ENCODE measurements around the gene TICAM1.
"Not testable (repeated sequence)": the region's sequence is repeated elsewhere in the genome, so short reads cannot be mapped to it uniquely, and the experiment has no call there.

TICAM1 gene

GRCh38 chr19:4803736-4804695, 27.5 kb downstream of the TICAM1 start:
- DNase-seq = peak; percentile 25 to 40

DNA sequence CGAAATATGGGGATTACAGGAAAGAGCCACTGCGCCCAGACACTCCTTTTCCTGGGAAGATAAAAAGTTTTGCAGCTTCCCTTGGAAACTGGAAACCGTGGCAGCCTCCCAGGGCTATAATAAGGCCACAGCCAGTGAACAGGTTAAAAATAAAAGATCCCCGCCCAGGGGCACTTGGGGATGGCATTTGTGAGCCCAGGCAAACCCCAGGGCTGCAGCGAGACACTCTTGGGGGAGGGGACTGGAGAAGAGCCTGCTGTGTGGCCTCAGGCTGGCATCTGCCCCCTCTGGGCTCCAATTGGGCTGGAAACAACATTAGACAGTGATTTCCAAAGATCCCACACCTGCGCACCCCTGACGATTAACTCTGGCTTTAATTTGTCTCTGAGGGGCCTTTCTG, 28.8 kb downstream of the TICAM1 start:
- no peak for DNase-seq

GRCh38 chr19:4801085-4801619, 30.4 kb downstream of the TICAM1 start:
- DNase-seq = no peak

DNA sequence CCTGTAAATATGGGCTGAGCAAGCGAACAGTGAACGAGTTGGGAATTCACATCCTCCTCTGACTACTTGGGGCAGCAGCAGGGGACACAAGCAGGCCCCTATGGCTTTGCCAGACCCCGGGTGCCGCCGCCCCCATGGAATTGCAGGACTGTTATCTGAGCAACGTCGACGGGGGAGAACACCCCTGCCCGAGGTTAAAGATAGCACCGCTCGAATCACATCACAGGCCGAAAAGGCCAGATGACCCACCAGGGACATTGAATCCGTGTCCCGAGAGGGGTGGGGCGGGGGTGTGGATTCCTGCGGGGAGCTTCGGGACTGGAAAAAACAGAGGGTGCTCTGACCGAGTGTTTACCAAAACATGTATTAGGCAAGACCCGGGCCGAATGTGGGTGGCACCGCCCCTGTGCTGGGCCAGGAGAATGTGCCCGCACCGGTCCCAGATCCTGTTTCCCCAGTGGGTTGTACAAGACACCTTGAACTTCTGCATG, 30.9 kb downstream of the TICAM1 start:
- DNase-seq = no peak

DNA sequence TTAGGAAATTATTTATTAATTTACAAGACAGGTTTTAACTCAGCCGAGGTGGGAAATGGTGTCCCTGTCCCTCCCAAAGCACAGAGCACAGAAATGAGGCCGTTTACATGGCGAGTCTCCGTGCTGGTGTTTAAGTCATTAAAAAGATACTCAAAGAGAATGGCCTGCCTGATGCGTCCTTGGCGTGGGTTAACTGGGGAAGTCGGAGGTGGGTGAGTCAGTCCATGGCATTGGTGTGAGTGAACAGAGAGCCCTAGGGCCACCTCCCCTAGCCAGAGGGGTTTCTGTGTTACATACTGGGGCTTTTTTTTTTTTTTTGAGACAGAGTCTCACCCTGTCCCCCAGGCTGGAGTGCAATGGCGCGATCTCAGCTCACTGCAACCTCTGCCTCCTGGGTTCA, 36.1 kb downstream of the TICAM1 start:
- no peak for DNase-seq

- DNase-seq = no peak
Measured at GRCh38 chr19:4794971-4795370, 36.5 kb downstream of the TICAM1 start.

- not testable (repeated sequence) for DNase-seq
Measured at GRCh38 chr19:4793278-4793677, 38.2 kb downstream of the TICAM1 start.

- DNase-seq = not testable (repeated sequence)
Measured at GRCh38 chr19:4792866-4793195, 38.7 kb downstream of the TICAM1 start.

DNA sequence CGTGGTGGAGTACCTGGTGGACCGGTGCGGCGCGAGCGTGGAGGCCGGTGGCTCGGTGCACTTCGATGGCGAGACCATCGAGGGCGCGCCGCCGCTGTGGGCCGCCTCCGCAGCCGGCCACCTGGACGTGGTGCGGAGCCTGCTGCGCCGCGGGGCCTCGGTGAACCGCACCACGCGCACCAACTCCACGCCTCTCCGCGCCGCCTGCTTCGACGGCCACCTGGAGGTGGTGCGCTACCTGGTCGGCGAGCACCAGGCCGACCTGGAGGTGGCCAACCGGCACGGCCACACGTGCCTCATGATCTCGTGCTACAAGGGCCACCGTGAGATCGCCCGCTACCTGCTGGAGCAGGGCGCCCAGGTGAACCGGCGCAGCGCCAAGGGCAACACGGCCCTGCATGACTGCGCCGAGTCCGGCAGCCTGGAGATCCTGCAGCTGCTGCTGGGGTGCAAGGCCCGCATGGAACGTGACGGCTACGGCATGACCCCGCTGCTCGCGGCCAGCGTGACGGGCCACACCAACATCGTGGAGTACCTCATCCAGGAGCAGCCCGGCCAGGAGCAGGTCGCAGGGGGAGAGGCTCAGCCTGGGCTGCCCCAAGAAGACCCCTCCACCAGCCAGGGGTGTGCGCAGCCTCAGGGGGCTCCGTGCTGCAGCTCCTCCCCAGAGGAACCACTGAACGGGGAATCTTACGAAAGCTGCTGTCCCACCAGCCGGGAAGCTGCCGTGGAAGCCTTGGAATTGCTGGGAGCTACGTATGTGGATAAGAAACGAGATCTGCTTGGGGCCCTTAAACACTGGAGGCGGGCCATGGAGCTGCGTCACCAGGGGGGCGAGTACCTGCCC, 39.3 kb downstream of the TICAM1 start:
- DNase-seq = not testable (repeated sequence)

GRCh38 chr19:4791183-4792018, 40.1 kb downstream of the TICAM1 start, which contains the start of gene FEM1A:
TSS of gene FEM1A (plus strand) at chr19:4791734. CDS start at chr19:4791855, 121 bp downstream.
- peak; percentile 99 for DNase-seq

DNA sequence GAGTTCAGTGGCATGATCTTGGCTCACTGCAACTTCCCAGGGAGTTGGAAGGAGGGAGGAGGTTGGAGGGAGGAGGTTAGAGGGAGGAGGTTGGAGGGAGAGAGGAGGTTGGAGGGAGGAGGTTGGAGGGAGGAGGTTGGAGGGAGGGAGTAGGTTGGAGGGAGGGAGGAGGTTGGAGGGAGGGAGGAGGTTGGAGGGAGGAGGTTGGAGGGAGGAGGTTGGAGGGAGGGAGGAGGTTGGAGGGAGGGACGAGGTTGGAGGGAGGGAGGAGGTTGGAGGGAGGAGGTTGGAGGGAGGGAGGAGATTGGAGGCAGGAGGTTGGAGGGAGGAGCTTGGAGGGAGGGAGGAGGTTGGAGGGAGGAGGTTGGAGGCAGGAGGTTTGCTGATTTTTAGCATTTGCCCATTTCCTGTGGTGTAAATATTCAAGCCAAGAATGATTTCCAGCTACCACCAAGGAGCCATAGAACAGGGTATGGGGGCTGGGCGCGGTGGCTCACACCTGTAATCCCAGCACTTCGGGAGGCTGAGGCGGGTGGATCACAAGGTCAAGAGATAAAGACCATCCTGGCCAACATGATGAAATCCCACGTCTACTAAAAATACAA, 45.0 kb downstream of the TICAM1 start:
- DNase-seq = not testable (repeated sequence)

DNA sequence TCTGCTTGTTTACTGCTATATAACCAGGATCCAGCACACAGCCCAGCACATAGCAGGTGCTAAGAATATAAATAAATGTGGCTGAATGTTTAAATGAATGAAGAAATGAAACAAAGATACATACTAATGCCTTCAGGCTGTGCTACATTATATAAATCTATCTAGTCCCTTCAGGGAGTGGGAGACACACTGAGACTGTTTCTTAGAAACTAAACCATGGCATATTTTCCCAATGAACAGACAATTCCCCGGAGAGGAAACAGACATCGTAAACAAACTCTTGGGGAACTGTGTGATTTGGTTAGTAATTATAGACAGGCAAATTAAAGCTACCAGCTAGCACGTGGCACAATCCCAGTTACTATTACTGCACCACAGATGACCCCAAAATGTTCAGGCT, 49.7 kb downstream of the TICAM1 start:
- DNase-seq = no peak

- DNase-seq = no peak
Measured at GRCh38 chr19:4780860-4781259, 50.7 kb downstream of the TICAM1 start.

DNA sequence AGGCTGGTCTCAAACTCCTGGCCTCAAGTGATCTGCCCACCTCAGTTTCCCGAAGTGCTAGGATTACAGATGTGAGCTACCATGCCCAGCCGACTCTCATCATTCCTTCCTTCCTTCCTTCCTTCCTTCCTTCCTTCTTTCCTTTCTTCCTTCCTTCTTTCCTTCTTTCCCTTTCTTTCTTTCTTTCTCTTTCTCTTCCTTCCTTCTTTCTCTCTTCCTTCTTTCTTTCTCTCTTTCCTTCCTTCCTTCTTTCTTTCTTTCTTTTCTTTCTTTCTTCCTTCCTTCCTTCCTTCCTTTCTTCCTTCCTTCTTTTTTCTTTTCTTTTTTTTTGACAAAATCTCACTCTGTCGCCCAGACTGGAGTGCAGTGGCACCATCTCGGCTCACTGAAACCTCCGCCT, 53.4 kb downstream of the TICAM1 start:
- DNase-seq = not testable (repeated sequence)

DNA sequence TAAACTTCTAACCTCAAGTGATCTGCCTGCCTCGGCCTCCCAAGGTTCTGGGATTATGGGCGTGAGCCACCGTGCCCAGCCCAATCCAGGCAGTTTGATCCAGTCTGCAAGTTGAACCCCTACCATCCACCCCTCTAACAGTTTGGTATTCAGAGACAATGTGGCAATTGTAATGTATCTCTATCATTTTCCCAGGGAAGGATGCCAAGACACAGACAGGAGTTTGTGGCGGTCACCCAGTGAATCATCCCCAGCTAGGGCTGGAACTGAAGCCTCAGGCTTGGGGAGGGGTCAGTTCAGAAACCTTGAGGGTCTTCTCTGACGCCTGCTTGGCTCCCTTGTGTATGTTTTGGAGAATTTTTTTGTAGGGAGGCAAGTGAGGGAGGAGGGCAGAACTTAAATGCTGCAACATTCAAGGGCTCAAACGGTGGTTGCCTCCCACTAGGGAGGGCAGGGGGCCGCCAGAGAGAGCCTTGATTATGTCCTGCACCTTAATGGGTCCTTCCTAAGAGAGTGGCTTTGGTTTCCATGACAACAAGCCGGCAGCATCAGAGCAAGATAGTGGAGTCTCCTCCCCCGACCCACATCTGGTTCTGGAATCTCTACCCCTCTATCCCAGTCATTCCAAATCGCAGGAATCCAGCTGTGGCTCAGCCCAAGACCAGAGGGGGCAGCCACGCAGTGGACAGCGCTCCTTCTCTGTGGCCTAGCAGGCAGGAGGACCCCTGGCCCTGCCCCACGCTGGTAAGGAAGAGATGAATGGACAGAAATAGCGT, 54.9 kb downstream of the TICAM1 start:
- DNase-seq = no peak

GRCh38 chr19:4775627-4776152, 55.8 kb downstream of the TICAM1 start:
- DNase-seq = no peak

GRCh38 chr19:4774136-4774535, 57.4 kb downstream of the TICAM1 start:
- no peak for DNase-seq

DNA sequence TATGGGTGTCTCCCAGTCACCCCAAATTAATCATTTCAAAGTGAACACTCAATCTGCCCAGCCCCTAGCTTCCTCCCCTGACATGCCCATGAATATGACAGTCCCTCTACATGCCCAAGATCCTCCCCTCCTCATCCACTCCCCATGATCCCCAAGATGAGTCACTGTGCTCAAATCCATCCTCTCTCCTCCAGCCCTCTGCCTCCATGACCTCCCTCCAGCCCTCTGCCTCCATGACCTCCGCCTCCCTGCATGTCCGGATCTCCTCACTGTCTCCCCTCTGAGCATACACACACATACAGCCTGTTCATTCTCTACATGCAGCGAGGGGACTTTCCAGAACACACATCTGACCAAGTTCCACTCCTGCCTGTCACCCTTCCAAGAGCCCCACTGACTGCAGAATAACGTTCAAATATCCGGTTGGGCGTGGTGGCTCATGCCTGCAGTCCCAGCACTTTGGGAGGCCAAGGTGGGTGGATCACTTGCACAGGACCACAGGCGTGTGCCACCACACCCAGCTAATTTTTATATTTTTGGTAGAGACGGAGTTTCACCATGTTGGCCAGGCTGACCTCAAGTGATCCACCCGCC, 58.4 kb downstream of the TICAM1 start:
- DNase-seq = no peak

DNA sequence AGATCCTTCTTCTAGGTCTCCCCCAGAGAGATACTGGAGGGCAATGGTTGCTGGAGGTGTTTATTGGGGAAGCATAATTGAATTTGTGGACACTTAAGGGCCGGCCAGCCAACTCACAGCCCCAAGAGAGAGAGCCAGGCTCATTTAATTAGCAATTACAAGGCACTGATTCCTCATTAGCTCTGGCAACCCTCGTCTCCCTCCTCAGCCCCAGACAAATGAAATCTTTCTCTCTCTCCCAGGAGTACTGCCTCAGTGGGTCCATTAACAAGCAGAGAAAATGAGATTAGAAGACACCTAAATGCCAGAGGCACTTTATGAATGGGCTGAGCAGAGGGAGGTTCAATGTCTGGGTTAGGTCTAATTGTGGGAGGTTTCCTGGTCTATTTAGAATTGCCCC, 58.9 kb downstream of the TICAM1 start:
- no peak for DNase-seq

Data from AML-193 (cell line).